Panc1 (cell line): ENCODE results near the gene PHF2.

Experiments used
- POLR2AphosphoS5 ChIP-seq: IDR thresholded peaks from 2 replicates; pipeline ENCODE4 v1.6.1; 2012; ENCODE audit warnings: mild to moderate bottlenecking, low read depth, low read length, moderate library complexity
- SIN3A ChIP-seq: IDR thresholded peaks from 2 replicates; pipeline ENCODE4 v1.6.1; 2012; ENCODE audit warnings: low read depth, mild to moderate bottlenecking, low read length, moderate library complexity, borderline replicate concordance; ENCODE audit not compliant: insufficient read depth
- TCF7L2 ChIP-seq: IDR thresholded peaks from 2 replicates; pipeline ENCODE4 v1.6.1; 2011; ENCODE audit warnings: mild to moderate bottlenecking, low read depth, low read length, inconsistent platforms
- TF ChIP-seq, protein P1 (sequence below): fragments of 450-650 bp; IDR thresholded peaks from 2 replicates; pipeline ENCODE4 v1.5.1; 2017; ENCODE audit warnings: mild to moderate bottlenecking
- TF ChIP-seq, protein P2 (sequence below), 2 experiments: IDR thresholded peaks; 2 replicates each; pipeline ENCODE4 v1.6.1; 2011 to 2012; ENCODE audit warnings: low read depth in 2 of 2, control low read depth in 1 of 2, low read length in 1 of 2, mild to moderate bottlenecking in 1 of 2, moderate library complexity in 1 of 2; ENCODE audit not compliant: insufficient read depth in 1 of 2

DNA sequence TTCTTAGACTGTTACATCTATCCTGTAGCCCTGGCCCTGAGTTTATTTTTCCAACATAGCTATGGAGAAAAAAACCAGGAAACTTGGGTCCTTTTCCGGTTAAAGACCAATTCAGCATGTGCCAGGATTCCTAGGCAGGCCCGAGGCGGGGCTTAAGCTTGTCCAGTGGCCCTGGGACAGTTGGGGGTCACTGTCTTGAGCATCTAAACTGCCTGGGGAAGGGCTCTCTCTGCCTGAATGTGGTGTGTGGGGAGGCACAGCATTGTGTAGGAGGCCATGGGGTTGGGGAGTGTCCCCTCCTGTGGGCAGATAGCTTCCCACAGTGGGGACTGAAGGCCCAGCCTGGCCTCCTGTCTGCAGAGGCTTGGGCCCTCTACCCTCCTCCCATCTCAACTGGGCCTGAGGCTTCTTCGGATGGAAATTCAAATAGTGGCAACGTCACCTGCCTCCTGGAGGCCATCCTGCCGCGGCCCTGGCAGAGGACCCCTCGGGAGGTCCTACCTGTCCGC is 88.8 kb downstream of the PHF2 start:
- TF ChIP-seq, protein P1, sequence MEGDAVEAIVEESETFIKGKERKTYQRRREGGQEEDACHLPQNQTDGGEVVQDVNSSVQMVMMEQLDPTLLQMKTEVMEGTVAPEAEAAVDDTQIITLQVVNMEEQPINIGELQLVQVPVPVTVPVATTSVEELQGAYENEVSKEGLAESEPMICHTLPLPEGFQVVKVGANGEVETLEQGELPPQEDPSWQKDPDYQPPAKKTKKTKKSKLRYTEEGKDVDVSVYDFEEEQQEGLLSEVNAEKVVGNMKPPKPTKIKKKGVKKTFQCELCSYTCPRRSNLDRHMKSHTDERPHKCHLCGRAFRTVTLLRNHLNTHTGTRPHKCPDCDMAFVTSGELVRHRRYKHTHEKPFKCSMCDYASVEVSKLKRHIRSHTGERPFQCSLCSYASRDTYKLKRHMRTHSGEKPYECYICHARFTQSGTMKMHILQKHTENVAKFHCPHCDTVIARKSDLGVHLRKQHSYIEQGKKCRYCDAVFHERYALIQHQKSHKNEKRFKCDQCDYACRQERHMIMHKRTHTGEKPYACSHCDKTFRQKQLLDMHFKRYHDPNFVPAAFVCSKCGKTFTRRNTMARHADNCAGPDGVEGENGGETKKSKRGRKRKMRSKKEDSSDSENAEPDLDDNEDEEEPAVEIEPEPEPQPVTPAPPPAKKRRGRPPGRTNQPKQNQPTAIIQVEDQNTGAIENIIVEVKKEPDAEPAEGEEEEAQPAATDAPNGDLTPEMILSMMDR, result no peak
- TF ChIP-seq, protein P2, sequence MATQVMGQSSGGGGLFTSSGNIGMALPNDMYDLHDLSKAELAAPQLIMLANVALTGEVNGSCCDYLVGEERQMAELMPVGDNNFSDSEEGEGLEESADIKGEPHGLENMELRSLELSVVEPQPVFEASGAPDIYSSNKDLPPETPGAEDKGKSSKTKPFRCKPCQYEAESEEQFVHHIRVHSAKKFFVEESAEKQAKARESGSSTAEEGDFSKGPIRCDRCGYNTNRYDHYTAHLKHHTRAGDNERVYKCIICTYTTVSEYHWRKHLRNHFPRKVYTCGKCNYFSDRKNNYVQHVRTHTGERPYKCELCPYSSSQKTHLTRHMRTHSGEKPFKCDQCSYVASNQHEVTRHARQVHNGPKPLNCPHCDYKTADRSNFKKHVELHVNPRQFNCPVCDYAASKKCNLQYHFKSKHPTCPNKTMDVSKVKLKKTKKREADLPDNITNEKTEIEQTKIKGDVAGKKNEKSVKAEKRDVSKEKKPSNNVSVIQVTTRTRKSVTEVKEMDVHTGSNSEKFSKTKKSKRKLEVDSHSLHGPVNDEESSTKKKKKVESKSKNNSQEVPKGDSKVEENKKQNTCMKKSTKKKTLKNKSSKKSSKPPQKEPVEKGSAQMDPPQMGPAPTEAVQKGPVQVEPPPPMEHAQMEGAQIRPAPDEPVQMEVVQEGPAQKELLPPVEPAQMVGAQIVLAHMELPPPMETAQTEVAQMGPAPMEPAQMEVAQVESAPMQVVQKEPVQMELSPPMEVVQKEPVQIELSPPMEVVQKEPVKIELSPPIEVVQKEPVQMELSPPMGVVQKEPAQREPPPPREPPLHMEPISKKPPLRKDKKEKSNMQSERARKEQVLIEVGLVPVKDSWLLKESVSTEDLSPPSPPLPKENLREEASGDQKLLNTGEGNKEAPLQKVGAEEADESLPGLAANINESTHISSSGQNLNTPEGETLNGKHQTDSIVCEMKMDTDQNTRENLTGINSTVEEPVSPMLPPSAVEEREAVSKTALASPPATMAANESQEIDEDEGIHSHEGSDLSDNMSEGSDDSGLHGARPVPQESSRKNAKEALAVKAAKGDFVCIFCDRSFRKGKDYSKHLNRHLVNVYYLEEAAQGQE (IDR thresholded peaks at IDR 0.05; ENCODE audit: insufficient read depth in 1 of 2, low read depth in 2 of 2, low read length in 1 of 2), result no peak
- TF ChIP-seq POLR2AphosphoS5 (no peak), SIN3A (no peak), TCF7L2 (no peak)
